NCI-H345 treated with DMSO at 0.1 percent for 48 hours (cell line): ENCODE results near the gene RASSF5.
A peak's percentile ranks its signal among the peaks of the same experiment; 100 is the strongest.

Source experiments
- DNase-seq: peaks from one replicate; lab custom pipeline; 2025; ENCODE audit not compliant: unreplicated experiment; lab: John Stamatoyannopoulos, UW

RASSF5 gene

DNA sequence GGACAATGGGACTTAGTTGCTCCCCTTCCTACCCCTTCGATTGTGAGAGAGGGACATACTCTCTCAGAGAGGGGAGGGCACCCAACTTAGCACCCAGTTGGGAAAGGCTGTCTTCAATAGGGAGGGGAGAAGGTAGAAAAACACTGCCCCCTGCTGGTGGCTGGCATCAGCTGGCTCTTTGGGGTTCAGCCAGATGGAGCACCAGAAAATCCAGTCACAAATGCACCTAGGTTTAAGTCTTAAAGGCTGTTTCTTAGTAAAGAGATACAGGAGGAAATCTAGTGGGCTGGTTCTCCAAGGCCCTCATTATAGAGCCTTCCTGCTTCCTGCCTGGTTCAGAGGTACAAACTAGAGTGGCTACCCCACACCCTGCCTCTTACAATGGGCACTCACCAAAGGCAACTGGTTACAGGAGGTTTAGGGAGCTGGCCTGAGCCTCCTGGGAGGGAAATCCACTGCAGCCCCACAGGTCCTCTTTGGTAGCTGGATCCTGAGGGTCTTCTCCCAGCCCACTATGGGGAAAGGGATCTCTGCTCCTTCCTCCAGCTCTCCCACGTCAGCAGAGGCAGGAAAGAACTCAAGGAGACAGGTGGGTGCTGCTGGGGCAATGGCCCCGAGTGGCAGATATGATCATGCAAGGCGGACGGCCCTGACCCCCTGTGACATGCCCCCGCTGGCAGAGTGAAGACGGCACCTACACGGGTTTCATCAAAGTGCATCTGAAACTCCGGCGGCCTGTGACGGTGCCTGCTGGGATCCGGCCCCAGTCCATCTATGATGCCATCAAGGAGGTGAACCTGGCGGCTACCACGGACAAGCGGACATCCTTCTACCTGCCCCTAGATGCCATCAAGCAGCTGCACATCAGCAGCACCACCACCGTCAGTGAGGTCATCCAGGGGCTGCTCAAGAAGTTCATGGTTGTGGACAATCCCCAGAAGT lies 76.6 kb downstream of the RASSF5 start:
- DNase-seq, result peak; percentile 65

DNA sequence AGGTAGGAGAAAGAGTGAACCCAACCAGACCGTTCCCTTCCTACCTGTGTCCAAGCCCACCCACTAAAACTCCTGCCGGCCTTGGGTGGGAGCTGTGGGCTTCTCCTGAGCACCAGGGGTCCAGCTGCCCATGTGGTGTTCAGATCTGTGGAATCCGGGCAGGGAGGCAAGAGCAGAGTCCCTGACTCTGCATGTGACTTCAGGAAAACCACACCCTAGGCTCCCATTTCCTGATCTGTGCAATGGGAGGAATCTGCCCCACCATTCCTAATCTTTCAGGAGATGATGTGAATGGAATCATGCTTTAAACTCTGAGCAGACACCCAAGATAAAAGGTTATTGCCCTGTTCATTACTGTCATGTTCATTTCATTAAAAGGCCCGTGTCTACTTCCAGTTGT lies 77.4 kb downstream of the RASSF5 start:
- no peak for DNase-seq

DNA sequence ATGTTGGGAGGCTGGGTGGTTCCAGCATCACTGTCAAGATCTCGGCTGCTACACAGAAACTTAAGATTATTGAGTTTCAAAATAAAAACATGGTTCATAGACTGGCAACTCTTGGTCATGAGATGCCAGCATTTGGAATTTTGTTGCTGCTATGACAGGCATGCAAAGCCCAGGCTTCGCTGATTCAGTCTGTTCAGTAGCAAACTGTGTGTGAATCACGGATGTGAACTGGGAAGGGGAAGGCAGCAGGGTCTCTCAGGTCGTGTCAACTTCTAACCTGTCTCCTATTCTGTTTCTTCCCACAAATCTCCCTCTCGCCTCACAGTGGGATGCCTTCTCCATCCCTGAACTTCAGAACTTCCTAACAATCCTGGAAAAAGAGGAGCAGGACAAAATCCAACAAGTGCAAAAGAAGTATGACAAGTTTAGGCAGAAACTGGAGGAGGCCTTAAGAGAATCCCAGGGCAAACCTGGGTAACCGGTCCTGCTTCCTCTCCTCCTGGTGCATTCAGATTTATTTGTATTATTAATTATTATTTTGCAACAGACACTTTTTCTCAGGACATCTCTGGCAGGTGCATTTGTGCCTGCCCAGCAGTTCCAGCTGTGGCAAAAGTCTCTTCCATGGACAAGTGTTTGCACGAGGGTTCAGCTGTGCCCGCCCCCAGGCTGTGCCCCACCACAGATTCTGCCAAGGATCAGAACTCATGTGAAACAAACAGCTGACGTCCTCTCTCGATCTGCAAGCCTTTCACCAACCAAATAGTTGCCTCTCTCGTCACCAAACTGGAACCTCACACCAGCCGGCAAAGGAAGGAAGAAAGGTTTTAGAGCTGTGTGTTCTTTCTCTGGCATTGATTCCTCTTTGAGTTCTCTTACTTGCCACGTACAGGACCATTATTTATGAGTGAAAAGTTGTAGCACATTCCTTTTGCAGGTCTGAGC lies 79.4 kb downstream of the RASSF5 start:
- DNase-seq, result no peak

DNA sequence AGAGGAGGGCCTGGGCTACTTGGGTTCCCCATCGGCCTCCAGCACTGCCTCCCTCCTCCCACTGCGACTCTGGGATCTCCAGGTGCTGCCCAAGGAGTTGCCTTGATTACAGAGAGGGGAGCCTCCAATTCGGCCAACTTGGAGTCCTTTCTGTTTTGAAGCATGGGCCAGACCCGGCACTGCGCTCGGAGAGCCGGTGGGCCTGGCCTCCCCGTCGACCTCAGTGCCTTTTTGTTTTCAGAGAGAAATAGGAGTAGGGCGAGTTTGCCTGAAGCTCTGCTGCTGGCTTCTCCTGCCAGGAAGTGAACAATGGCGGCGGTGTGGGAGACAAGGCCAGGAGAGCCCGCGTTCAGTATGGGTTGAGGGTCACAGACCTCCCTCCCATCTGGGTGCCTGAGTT lies 80.6 kb downstream of the RASSF5 start:
- DNase-seq, result no peak

DNA sequence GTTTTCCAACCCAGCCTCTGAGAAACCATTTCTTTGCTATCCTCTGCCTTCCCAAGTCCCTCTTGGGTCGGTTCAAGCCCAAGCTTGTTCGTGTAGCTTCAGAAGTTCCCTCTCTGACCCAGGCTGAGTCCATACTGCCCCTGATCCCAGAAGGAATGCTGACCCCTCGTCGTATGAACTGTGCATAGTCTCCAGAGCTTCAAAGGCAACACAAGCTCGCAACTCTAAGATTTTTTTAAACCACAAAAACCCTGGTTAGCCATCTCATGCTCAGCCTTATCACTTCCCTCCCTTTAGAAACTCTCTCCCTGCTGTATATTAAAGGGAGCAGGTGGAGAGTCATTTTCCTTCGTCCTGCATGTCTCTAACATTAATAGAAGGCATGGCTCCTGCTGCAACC lies 81.2 kb downstream of the RASSF5 start:
- DNase-seq, result no peak

DNA sequence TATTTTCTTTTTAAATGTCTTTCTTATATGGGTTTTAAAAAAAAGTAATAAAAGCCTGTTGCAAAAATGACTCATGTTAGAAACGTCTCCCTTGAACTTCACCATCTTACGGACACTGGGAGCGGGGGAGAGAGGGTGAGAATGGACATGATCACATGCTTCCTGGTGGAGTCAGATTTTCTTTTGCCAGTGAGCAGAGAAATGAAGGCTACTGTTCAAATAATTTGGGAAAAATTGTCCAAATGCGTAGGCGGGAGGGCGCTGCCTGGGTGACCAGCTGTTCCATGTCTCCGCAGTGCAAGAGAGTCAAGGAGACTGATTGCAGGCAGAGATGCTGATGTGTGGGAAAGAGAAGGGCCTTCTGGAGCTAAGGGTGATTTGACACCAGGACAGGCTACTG lies 81.9 kb downstream of the RASSF5 start:
- DNase-seq, result no peak

DNA sequence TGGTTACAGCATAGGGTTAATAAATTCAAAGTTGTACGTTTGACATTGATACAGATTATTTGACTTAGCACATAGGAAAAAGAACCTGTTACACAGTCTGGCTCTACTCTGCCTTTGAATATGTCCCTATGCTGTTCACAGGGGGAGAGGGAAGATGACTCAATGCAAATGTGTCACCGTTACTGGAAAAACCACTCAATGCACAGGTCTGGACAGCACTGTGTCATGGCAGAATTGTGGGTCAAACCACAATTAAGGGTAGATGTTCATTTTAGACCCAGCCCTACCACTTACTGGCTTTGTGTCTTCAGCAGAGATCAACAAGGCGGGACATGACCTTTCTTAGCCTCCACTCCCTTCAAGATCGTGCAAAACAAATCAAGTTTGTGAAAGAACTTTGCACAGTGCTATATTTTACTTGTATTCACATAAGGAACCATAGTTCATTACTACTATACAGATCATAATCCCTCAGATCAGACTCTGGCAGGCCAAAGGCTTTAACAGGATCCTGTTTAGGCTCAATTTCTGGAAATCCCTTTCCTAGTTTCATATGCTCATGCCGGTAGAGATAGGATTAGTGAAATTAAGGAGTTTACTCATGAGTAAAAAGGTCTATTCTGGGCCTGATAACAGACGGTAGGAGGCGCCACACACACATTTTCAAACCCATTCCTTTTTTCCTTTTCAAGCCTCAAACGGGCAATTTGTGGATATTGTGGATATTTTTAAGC lies 82.9 kb downstream of the RASSF5 start:
- no peak for DNase-seq

DNA sequence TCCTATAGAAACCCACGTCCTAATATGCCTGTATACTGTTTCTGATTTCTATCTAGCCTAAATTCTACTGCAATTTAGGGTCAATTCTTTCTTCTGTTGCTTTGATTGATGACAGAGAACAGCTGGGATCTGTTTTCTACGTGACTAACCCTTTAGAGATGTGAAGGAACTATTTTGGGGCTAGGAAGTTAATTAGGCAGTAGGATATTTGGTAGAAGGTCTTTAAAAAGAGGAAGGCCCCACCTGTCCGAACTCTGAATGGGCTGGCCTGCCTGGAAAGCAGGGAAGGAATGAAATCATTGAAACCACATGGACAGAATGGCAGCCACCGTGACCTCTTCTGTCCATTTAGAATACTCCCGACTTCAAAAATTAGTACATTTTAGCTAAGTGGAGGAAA lies 83.9 kb downstream of the RASSF5 start:
- no peak for DNase-seq

DNA sequence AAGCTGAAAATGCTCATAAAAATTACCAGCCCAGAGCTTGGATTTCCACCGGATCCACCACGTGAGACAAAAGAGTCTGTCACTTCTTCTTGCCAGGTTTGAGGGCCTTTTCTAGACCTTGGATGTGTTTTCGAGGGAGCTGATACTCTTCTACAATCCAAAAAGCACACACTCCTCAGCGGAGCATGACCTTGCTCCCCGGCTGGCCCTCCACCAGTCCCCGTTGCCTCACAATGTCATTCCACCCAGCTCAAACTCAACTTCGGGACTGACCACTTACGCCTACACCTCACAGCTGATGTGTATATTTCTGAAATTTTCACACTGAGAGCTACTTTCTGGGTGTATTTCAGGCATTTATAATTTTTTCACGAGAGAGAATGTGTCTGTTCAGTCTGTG lies 84.4 kb downstream of the RASSF5 start:
- DNase-seq, result no peak

DNA sequence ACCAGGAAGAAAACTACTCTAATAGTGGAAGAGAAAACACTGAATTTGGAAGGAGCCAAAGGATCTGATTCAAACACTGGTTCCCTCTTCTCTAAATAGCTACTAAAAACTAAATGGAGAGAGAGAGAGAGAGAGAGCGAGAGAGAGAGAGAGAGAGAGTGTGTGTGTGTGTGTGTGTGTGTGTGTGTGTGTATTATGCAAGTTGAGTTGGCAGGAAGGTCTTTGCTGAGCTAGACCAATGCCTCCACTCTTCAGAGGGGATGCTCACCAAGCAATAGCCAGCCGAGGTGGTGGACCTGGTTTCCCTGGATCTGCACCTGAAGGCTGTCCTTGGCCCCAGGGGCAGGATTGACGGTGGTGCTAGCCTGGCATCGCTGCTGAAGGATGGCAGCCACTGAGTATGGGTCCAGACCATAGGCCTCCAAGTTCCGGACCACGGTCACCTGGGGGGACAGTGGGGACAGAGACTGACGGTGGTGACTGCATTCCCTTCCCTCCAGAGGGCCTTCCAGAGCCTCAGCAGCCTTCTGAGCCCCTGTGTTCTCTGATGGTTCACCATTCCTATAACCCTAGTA lies 86.1 kb downstream of the RASSF5 start:
- DNase-seq, result no peak

DNA sequence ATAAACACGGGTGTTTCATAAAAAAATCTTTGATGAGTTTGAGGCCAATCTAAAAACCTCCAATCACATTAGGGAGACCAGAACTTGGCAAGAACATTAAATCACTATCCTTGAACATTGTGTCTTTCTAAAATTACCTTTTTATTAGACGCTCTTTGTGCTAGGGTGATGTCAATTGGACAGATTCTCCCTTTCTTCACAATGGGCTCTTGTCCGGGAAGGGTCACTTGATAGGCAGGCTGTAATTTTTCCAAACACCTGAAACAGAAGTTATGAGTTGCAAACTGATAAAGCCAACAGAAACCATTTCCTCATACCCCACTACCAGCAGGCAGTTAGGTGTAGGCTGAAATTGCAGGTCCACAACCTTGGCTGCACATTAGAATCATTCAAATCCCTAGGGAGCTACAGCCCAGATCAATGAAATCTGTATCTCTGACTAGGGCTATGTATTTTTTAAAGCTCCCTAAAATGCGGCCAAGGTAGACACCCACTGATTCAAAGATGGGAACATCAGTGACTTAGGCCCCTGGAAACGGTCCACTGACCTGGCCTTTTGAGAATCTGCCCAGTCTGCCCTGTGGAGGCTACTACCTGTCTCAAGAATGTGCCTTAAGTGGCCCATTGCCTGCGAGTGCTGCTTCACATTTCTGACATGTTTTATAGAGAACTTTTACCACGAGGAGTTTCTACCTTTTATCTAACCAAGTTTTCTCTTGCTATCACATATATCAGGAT lies 88.4 kb downstream of the RASSF5 start:
- DNase-seq, result no peak

DNA sequence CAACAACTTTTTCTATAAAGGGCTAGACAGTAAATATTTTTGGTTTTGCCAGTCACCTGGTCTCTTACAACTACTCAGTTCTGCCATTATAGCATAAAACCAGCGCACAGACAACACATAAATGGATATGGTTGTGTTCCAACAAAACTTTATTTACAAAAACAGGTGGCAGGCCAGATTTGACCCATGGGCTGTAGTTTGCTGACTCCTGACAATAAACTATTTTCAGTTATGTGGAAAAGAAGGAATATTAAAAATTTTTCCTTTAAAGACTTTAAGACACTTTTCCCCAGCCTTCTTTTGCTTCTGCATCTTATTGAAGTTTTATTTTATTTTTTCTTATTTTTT lies 89.0 kb downstream of the RASSF5 start:
- DNase-seq, result no peak

DNA sequence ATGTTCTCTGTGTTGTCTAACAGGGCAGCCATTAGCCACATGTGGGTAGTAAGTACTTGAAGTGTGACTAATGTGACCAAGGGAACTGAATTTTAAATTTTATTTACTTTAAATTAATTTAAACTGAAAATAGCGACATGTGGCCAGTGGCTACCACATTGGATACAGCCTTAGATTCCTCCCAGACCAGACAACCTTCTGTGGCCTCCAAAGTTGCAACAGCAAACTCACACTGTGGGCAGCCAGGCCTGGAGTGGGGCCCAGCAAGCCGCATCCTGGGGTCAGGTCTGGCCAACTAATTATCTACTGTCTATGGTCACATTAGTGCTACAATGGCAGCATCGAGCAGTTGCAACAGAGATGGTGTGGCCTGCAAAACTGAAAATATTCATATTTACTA lies 93.2 kb downstream of the RASSF5 start:
- no peak for DNase-seq

DNA sequence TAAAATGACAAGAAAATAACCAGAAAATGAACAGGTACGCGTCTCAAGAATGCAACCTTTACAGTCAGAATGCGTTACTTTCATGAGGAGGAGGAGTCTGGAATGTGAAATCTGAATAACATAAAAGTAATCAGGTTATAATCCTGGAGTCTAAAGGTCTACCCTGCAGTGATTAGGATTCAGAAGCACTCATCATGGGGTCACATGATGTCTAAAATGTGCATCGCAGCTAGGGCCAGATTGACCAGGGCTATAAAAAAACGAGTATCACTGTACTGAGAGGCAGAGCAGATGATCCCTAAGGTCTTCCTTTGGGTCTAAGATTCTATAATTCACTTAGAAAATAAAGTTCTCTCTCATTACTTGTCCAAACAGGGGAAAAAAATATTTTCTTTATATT lies 97.5 kb downstream of the RASSF5 start:
- no peak for DNase-seq

DNA sequence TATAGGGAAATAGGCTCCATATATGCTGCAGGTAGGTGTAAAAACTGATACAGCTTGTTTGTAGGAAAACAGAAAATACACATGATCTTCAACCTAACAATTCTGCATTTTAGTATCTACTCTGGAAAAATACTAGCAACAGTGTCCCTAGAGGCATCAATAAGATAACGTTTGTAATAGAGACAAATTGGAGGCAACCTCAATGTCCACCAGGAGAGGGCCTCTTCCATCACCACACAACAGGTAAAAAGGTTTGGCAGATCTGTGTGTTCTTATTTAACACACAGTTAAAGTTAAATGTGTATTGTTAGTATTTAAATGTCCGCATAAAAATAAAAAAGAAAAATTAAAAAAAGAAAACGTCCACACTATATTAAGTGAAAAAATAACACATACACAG lies 99.5 kb downstream of the RASSF5 start:
- DNase-seq, result no peak

DNA sequence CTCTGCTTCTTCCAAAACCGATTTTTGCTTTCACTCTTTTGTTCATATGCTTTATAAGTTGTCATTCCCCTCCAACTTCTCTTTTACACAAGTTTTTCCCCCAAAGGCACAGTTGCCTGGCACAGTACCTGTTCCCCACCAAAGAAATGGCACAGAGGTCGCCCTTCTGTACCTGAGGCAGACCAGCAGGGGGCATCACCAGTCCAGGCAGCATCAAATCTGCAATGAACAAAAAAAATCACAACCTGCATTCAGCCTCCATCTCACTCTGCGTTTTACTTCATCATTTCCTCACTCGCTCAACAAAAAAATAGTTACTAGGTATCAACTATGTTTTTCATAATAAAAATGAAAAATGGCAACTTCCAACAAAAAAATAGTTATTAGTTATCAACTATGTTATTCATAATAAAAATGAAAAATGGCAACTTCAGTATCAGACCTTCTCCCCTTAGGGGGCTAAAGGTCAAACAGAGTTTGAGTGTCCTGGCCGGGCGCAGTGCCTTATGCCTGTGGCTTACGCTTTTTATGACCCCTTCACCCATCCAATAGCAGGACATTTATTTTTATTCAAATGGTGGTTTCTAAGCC lies 100.9 kb downstream of the RASSF5 start:
- peak; percentile 20 for DNase-seq

DNA sequence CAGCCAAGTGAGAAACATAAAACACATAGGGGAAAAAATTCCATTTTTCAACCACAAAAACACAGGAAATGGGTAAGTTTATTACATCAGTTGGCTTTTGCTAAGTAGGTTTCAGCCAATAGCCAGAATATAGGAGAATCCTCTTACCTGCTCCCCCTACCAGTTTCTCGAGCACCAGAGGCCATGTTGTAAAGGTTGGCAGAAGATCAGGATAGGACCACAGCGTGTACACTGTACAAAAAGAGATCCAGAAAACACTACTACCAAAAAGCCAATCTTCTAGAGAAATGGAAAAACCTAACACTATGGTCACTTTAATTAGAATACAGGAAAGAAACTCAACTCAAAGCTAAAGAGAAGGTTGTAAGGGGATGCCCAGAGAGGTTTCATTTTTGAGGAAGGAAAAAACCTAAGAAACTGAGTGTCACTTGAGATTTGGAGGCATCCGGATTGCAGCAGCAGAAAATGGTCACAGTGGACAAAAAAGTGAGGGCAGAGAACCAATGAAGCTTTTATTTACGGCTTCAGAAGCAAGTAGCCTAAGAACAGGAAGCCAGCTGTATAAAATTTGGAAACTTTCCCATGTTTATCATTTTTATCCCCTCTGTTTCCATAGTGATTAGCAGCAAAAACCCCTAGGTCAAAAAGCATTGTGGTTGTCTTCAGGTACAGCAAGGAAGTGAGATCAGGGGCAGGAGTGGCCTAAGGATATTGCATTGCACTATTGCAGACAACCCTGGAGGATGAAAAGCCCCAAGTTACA lies 102.1 kb downstream of the RASSF5 start:
- no peak for DNase-seq

DNA sequence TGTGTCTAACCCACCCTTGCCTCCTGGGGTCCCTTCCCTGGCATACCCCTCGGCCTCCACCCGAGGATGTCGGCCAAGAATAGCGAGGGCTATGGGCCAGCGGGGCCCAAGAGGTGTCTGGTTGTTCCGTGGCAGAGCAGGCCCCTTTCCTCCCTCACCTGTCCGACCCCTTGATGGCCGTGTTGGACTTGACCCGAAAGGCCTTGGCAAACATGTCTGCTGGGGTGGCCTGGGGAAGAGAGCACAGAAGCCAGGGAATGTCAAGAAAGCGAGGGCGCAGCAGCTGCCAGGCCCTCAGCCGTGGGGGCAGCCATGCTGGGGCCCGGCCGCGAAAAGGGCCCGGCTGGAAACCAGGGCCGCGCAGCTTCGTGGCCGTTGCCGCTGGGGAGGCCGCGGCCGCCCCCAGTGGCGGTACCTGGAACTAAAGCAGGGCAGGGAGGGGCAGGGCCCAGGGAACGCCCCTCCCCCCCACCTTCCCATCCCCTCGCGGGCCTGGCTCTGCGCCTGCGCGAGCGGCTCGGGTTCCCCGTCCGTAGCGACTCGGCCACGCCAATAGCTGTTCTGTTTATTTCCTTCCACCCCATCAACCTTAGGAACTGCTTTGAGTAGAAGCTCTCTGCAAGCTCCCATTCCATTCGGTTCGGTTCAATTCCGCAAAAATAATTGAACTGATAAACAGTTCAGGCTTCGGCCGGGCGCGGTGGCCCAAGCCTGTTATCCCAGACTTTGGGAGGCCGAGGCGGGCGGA lies 105.0 kb downstream of the RASSF5 start, which contains the start of gene EIF2D:
EIF2D (minus strand) TSS at position 337 of the 748 bp plus-strand sequence; CDS start at position 214, 123 bp downstream.
- DNase-seq, result peak; percentile 89
